Common myeloid progenitor, CD34-positive (primary cell): ENCODE measurements around the gene NPR2.

Experiments used
- CTCF ChIA-PET: fragments of 350-600 bp; sonication (Branson Sonifier 250); formaldehyde crosslinking; loops from one replicate; lab custom pipeline; 2021; ENCODE audit warnings: antibody characterized with exemption; lab: Charles Lee
- POLR2A ChIA-PET: fragments of 350-600 bp; sonication (Branson Sonifier 250); formaldehyde crosslinking; loops from one replicate; lab custom pipeline; 2021; ENCODE audit warnings: antibody characterized with exemption; lab: Charles Lee
- DNase-seq, 3 donors: peaks; one replicate each; pipeline versions ENCODE4 v3.0.0 to v3.0.0-alpha.2; 2013
- H3K27ac ChIP-seq, 2 experiments: 1 replicate in 1 of 2; 2 replicates in 1 of 2; pipeline ENCODE4 v1.7.0; 2013; ENCODE audit warnings: inconsistent platforms in 2 of 2, low read length in 2 of 2, mild to moderate bottlenecking in 2 of 2, low read depth in 1 of 2, moderate library complexity in 1 of 2; ENCODE audit not compliant: severe bottlenecking in 2 of 2, insufficient read depth in 1 of 2, poor library complexity in 1 of 2
- H3K27me3 ChIP-seq, 5 experiments: replicated peaks in 2 of 5; 1 replicate in 3 of 5; 2 replicates in 2 of 5; pipeline versions ENCODE4 v1.6.1 to v1.7.0; 2013; ENCODE audit warnings: low read length in 4 of 5, mild to moderate bottlenecking in 2 of 5, moderate library complexity in 2 of 5, inconsistent platforms in 1 of 5; ENCODE audit not compliant: insufficient read depth in 5 of 5, control insufficient read depth in 4 of 5
- H3K36me3 ChIP-seq, 4 experiments: 1 replicate in 2 of 4; 2 replicates in 2 of 4; pipeline versions ENCODE4 v1.6.1 to v1.7.0; 2013; ENCODE audit warnings: low read length in 3 of 4, control low read depth in 1 of 4, mild to moderate bottlenecking in 1 of 4; ENCODE audit not compliant: control insufficient read depth in 4 of 4, insufficient read depth in 4 of 4
- H3K4me1 ChIP-seq, 4 experiments: 1 replicate in 3 of 4; 2 replicates in 1 of 4; pipeline versions ENCODE4 v1.6.1 to v1.7.1; 2013; ENCODE audit warnings: low read length in 3 of 4, mild to moderate bottlenecking in 3 of 4, control low read depth in 1 of 4, inconsistent platforms in 1 of 4, moderate library complexity in 1 of 4; ENCODE audit not compliant: control insufficient read depth in 4 of 4, insufficient read depth in 4 of 4; ENCODE audit errors: control extremely low read depth in 1 of 4
- H3K4me3 ChIP-seq, 7 experiments: 1 replicate in 4 of 7; 2 replicates in 3 of 7; pipeline versions ENCODE4 v1.5.1 to v1.7.0; 2013; ENCODE audit warnings: mild to moderate bottlenecking in 7 of 7, low read length in 6 of 7, moderate library complexity in 6 of 7, inconsistent platforms in 2 of 7, low read depth in 2 of 7, control low read depth in 1 of 7; ENCODE audit not compliant: insufficient read depth in 4 of 7, control insufficient read depth in 1 of 7; ENCODE audit errors: extremely low read depth in 1 of 7
- H3K9me3 ChIP-seq, 5 experiments: 1 replicate in 4 of 5; 2 replicates in 1 of 5; pipeline versions ENCODE4 v1.6.1 to v1.7.1; 2013; ENCODE audit warnings: low read length in 4 of 5, mild to moderate bottlenecking in 2 of 5, inconsistent platforms in 1 of 5, low read depth in 1 of 5, moderate library complexity in 1 of 5; ENCODE audit not compliant: control insufficient read depth in 4 of 5, insufficient read depth in 2 of 5; ENCODE audit errors: control extremely low read depth in 1 of 5
- WGBS: methylation state at CpG from one replicate; pipeline ENCODE4 v1.1.5; 2013; ENCODE audit not compliant: insufficient coverage; 5-methylcytosine and 5-hydroxymethylcytosine counted together

The NPR2 gene

GRCh38 chr9:35858458-35858857 is 67.1 kb downstream of the NPR2 start:
- ChIA-PET POLR2A (no interaction called here), CTCF (interaction anchor here (0.7 to 7.5 kb wide), 10 partner anchors 13 to 69 kb away, joined by 3 to 45 read pairs (median 6); partner anchors contain the start of genes FAM221B and TMEM8B)
- Histone ChIP-seq H3K4me1 (no peaks in the 10 kb centered on the region), H3K27me3 (peaks cover 0 to 95% (median 39%) of the 10 kb centered on the region in 5 experiments), H3K4me3 (no peak overlapping the region), H3K36me3 (no peaks in the 10 kb centered on the region), H3K9me3 (no peaks in the 10 kb centered on the region), H3K27ac (no peak overlapping the region)
- DNase-seq = no peak
- 100% methylated on average over 3 of the region's 5 CpGs for WGBS
